ENCODE measurements around the gene ERFE. TPM values are rescaled to one million over a fixed set of nuclear protein-coding genes. Genes with fewer than 3 reads are reported as not detected.

The ERFE gene
- total RNA-seq, 1 donor from 2014 or later, result 0.85 TPM

GRCh38 chr2:238116298-238117198 lies 42.2 kb upstream of the ERFE start:
- no peak overlapping the region for H3K4me3 Mint-ChIP-seq
- no peaks in the 10 kb centered on the region for H3K36me3 Mint-ChIP-seq
- TF ChIP-seq CTCF (IDR thresholded peaks at IDR 0.05; ENCODE audit: unreplicated experiment), result no peak
- no peak for DNase-seq (ENCODE audit: low spot score in 2 of 2, unreplicated experiment in 2 of 2)
- no peak overlapping the region for H3K27ac Mint-ChIP-seq
- peaks cover 13% of the 10 kb centered on the region for H3K9me3 Mint-ChIP-seq
- H3K27me3 Mint-ChIP-seq (ENCODE audit: low read depth), result peaks cover 32% of the 10 kb centered on the region
- H3K4me1 Mint-ChIP-seq, result peaks cover 3% of the 10 kb centered on the region

GRCh38 chr2:238117199-238118154 lies 41.3 kb upstream of the ERFE start:
- no peaks in the 10 kb centered on the region for H3K36me3 Mint-ChIP-seq
- TF ChIP-seq CTCF (IDR thresholded peaks at IDR 0.05; ENCODE audit: unreplicated experiment), result no peak
- peaks cover 3% of the 10 kb centered on the region for H3K4me1 Mint-ChIP-seq
- no peak for DNase-seq (ENCODE audit: low spot score in 2 of 2, unreplicated experiment in 2 of 2)
- H3K27ac Mint-ChIP-seq, result no peak overlapping the region
- peaks cover 32% of the 10 kb centered on the region for H3K27me3 Mint-ChIP-seq (ENCODE audit: low read depth)
- H3K9me3 Mint-ChIP-seq, result peaks cover 10% of the 10 kb centered on the region
- H3K4me3 Mint-ChIP-seq, result no peak overlapping the region

- Mint-ChIP-seq H3K4me3 (no peak overlapping the region), H3K9me3 (no peaks in the 10 kb centered on the region), H3K36me3 (no peaks in the 10 kb centered on the region), H3K4me1 (peaks cover 3% of the 10 kb centered on the region), H3K27me3 (ENCODE audit: low read depth) (peaks cover 32% of the 10 kb centered on the region), H3K27ac (no peak overlapping the region)
- no peak for DNase-seq (ENCODE audit: low spot score in 2 of 2, unreplicated experiment in 2 of 2)
- TF ChIP-seq CTCF (IDR thresholded peaks at IDR 0.05; ENCODE audit: unreplicated experiment), result no peak
These were observed 38.9 kb upstream of the ERFE start for GRCh38 chr2:238119756-238120462.

- peaks cover 32% of the 10 kb centered on the region for H3K27me3 Mint-ChIP-seq (ENCODE audit: low read depth)
- H3K9me3 Mint-ChIP-seq, result no peaks in the 10 kb centered on the region
- no peak overlapping the region for H3K4me3 Mint-ChIP-seq
- TF ChIP-seq CTCF (IDR thresholded peaks at IDR 0.05; ENCODE audit: unreplicated experiment), result no peak
- no peak overlapping the region for H3K27ac Mint-ChIP-seq
- H3K36me3 Mint-ChIP-seq, result no peaks in the 10 kb centered on the region
- peaks cover 3% of the 10 kb centered on the region for H3K4me1 Mint-ChIP-seq
- DNase-seq (ENCODE audit: low spot score in 2 of 2, unreplicated experiment in 2 of 2), result peak in 1 of 2 experiments; percentile 62
These were observed 38.1 kb upstream of the ERFE start for GRCh38 chr2:238120463-238121298.

Measured in mesothelial cell of epicardium (in vitro differentiated cells).